Neural crest cell (in vitro differentiated cells): Measurements from ENCODE around the gene FLRT2. TPM values are rescaled to one million over a fixed set of nuclear protein-coding genes. Genes with fewer than 3 reads are reported as not detected.

Experiments used
- DNase-seq: peaks from one replicate; pipeline ENCODE4 v3.0.0; 2021; ENCODE audit warnings: low read depth, mixed read lengths, low spot score
- H3K27ac Mint-ChIP-seq: one replicate; pipeline ENCODE4 v1.8.0; 2021; ENCODE audit warnings: mild to moderate bottlenecking, mixed read lengths; ENCODE audit not compliant: unreplicated experiment
- H3K27me3 Mint-ChIP-seq: 2 replicates; pipeline ENCODE4 v1.8.0; 2021; ENCODE audit warnings: low read depth, mild to moderate bottlenecking, mixed read lengths
- H3K36me3 Mint-ChIP-seq: 2 replicates; pipeline ENCODE4 v1.8.0; 2021; ENCODE audit warnings: low read depth, mild to moderate bottlenecking, mixed read lengths
- H3K4me1 Mint-ChIP-seq: 2 replicates; pipeline ENCODE4 v1.8.0; 2021; ENCODE audit warnings: mixed read lengths
- H3K4me3 Mint-ChIP-seq: one replicate; pipeline ENCODE4 v1.8.0; 2021; ENCODE audit warnings: mild to moderate bottlenecking, mixed read lengths
- H3K9me3 Mint-ChIP-seq: 2 replicates; pipeline ENCODE4 v1.8.0; 2021; ENCODE audit warnings: mixed read lengths
- total RNA-seq: library from RNA; stranded (reverse); gene quantifications from 2 replicates; pipeline ENCODE4 v1.2.1, GENCODE V29; 2021
- TF ChIP-seq, protein P1 (sequence below): fragments of 200-600 bp; sonication (generic); conservative IDR thresholded peaks from 2 replicates; pipeline ENCODE4 v1.5.0; 2021; ENCODE audit warnings: antibody characterized with exemption, mild to moderate bottlenecking

FLRT2 gene
- total RNA-seq, 1 donor from 2014 or later = 13.5 TPM

- Mint-ChIP-seq H3K4me3 (no peak overlapping the region), H3K4me1 (peaks cover 13% of the 10 kb centered on the region), H3K27ac (no peak overlapping the region), H3K27me3 (no peaks in the 10 kb centered on the region), H3K36me3 (peaks cover 5% of the 10 kb centered on the region), H3K9me3 (no peaks in the 10 kb centered on the region)
- no peak for DNase-seq
- TF ChIP-seq, protein P1, sequence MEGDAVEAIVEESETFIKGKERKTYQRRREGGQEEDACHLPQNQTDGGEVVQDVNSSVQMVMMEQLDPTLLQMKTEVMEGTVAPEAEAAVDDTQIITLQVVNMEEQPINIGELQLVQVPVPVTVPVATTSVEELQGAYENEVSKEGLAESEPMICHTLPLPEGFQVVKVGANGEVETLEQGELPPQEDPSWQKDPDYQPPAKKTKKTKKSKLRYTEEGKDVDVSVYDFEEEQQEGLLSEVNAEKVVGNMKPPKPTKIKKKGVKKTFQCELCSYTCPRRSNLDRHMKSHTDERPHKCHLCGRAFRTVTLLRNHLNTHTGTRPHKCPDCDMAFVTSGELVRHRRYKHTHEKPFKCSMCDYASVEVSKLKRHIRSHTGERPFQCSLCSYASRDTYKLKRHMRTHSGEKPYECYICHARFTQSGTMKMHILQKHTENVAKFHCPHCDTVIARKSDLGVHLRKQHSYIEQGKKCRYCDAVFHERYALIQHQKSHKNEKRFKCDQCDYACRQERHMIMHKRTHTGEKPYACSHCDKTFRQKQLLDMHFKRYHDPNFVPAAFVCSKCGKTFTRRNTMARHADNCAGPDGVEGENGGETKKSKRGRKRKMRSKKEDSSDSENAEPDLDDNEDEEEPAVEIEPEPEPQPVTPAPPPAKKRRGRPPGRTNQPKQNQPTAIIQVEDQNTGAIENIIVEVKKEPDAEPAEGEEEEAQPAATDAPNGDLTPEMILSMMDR = no peak
These were observed 86.9 kb downstream of the FLRT2 start for GRCh38 chr14:85616886-85617285.

DNA sequence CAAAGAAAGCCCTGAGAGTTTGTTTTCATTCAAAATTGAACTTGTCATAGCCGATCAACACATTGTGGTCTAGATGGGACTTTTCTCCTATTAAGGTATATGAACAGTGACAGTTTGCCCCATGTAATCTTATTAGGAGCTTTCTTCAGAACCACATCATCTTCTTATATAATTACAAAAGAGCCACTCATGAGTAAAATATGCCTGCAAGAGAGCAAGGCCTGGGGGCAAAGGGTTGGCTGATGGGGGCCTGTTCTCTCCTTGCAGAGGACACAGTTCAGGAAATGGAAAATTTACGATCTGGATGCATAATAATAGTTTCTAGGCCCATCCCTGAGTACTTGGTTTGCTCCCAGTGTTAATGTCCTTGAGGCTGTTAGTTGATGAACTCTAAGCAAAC lies 87.8 kb downstream of the FLRT2 start:
- no peaks in the 10 kb centered on the region for H3K27me3 Mint-ChIP-seq
- H3K4me1 Mint-ChIP-seq = peaks cover 13% of the 10 kb centered on the region
- DNase-seq = no peak
- H3K36me3 Mint-ChIP-seq = peaks cover 10% of the 10 kb centered on the region
- H3K9me3 Mint-ChIP-seq = no peaks in the 10 kb centered on the region
- no peak overlapping the region for H3K4me3 Mint-ChIP-seq
- TF ChIP-seq, protein P1 = no peak
- no peak overlapping the region for H3K27ac Mint-ChIP-seq

DNA sequence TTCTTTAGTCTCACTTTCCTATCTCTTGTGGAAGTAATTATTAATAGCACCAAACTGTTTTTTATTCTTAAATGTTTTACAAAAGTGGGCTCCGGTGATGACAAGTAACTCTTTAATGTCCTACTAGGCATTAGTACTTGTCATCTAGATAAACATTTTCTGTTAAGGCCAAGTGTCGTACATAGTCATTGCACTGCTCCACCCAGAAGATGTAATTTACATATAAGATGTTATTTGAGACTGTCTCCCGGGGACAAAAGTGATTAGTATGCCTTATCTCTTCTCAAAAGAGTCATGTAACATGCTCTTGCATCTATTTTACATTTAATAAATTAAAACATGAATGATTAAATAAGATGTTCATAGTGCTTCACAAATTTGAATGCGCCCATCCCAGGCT lies 88.4 kb downstream of the FLRT2 start:
- no peaks in the 10 kb centered on the region for H3K9me3 Mint-ChIP-seq
- no peak for DNase-seq
- H3K4me1 Mint-ChIP-seq = peaks cover 13% of the 10 kb centered on the region

DNA sequence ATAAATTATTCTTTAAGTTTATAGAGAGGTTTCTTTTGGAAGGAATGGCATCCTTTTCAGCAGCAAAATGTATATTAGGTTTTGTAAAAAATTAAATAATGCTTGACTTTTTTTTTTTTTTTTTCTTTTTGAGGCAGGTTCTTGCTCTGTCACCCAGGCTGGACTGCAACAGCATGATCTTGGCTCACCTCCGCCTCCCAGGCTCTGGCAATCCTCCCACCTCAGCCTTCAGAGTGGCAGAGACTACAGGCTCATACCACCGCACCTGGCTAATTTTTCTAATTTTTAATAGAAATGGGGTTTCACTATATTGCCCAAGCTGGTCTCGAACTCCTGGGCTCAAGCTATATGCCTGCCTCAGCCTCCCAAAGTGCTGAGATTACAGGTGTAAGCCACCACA lies 89.0 kb downstream of the FLRT2 start:
- Mint-ChIP-seq H3K27ac (no peak overlapping the region), H3K27me3 (no peaks in the 10 kb centered on the region), H3K4me3 (no peak overlapping the region), H3K4me1 (peaks cover 13% of the 10 kb centered on the region), H3K36me3 (peaks cover 10% of the 10 kb centered on the region), H3K9me3 (no peaks in the 10 kb centered on the region)
- DNase-seq = no peak
- TF ChIP-seq, protein P1 = no peak

More for the DNA sequence above, 88.4 kb downstream of the FLRT2 start:
- Mint-ChIP-seq H3K27ac (no peak overlapping the region), H3K36me3 (peaks cover 10% of the 10 kb centered on the region), H3K4me3 (no peak overlapping the region), H3K27me3 (no peaks in the 10 kb centered on the region)
- TF ChIP-seq, protein P1 = no peak

DNA sequence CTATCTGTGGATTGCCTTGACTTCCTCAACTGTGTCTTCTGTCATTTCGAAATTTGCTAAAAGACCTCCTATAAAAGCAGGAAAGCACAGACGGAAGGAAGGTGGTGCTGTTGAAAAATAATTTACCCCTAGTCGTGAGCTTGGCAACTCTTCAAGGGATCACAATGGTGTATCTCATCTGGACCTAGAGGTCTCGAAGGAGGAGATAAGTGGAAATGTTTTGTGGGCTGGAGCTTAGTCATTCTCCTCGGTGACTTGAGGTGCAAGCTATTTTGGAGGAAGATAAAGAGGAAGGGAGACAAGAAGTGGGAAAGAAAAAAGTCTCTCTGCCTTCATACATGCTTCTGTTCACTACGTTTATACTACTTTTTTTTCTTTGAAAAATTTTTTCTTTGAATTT lies 89.9 kb downstream of the FLRT2 start:
- TF ChIP-seq, protein P1 = no peak
- H3K36me3 Mint-ChIP-seq = peaks cover 10% of the 10 kb centered on the region
- no peak overlapping the region for H3K27ac Mint-ChIP-seq

DNA sequence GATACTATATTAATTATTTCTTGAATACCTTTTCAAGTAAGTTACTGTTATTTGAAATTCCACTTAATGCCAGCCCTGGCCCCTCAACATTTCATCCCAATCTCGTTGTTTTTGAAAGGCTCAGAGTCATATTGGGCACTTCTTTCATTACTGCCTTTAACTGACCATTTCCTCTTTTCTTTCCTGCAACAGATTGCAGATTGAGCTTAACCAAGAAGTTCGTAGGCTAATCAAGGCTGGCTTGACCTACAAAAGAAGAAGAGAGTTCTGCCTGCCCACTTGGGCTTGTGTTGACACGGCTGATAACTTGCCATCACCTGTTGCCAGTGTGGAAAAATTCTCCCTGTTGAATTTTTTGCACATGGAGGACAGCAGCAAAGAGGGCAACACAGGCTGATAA lies 91.0 kb downstream of the FLRT2 start:
- H3K9me3 Mint-ChIP-seq = no peaks in the 10 kb centered on the region
- no peaks in the 10 kb centered on the region for H3K27me3 Mint-ChIP-seq
- DNase-seq = no peak
- H3K27ac Mint-ChIP-seq = no peak overlapping the region
- H3K4me3 Mint-ChIP-seq = no peak overlapping the region
- H3K36me3 Mint-ChIP-seq = peaks cover 10% of the 10 kb centered on the region
- peaks cover 9% of the 10 kb centered on the region for H3K4me1 Mint-ChIP-seq
- TF ChIP-seq, protein P1 = no peak

More for the DNA sequence above, 89.9 kb downstream of the FLRT2 start:
- Mint-ChIP-seq H3K4me1 (peaks cover 13% of the 10 kb centered on the region), H3K9me3 (no peaks in the 10 kb centered on the region), H3K27me3 (no peaks in the 10 kb centered on the region), H3K4me3 (no peak overlapping the region)
- no peak for DNase-seq
